Smooth muscle cell (in vitro differentiated cells): ENCODE measurements around the gene ATP5F1B. TPM values are rescaled to one million over a fixed set of nuclear protein-coding genes. Genes with fewer than 3 reads are reported as not detected.

Source experiments
- DNase-seq: peaks from one replicate; lab custom pipeline; 2025; ENCODE audit not compliant: unreplicated experiment; lab: John Stamatoyannopoulos, UW
- H2AFZ ChIP-seq: fragments of 200-600 bp; sonication (generic); 2 replicates; pipeline ENCODE4 v1.6.0; 2016; ENCODE audit warnings: antibody characterized with exemption, low read depth, mild to moderate bottlenecking
- H3F3A ChIP-seq: fragments of 200-600 bp; sonication (generic); 2 replicates; pipeline ENCODE4 v1.6.0; 2017; ENCODE audit warnings: antibody characterized with exemption, low read depth
- H3K27ac ChIP-seq: fragments of 200-600 bp; sonication (generic); 2 replicates; pipeline ENCODE4 v1.5.1; 2016; ENCODE audit warnings: low read depth, mild to moderate bottlenecking
- H3K27me3 ChIP-seq: fragments of 200-600 bp; sonication (generic); 2 replicates; pipeline ENCODE4 v1.6.1; 2016; ENCODE audit warnings: low read depth, mild to moderate bottlenecking
- H3K36me3 ChIP-seq: fragments of 200-600 bp; sonication (generic); 2 replicates; pipeline ENCODE4 v1.5.1; 2016; ENCODE audit warnings: low read depth
- H3K4me1 ChIP-seq: fragments of 200-600 bp; sonication (generic); 2 replicates; pipeline ENCODE4 v1.5.1; 2016; ENCODE audit warnings: low read depth
- H3K4me2 ChIP-seq: fragments of 200-600 bp; sonication (generic); 2 replicates; pipeline ENCODE4 v1.6.0; 2016; ENCODE audit warnings: mild to moderate bottlenecking
- H3K4me3 ChIP-seq: fragments of 200-600 bp; sonication (generic); 2 replicates; pipeline ENCODE4 v1.5.1; 2016; ENCODE audit warnings: mild to moderate bottlenecking
- H3K79me2 ChIP-seq: fragments of 200-600 bp; sonication (generic); 2 replicates; pipeline ENCODE4 v1.6.0; 2016; ENCODE audit warnings: low read depth, mild to moderate bottlenecking
- H3K9ac ChIP-seq: fragments of 200-600 bp; sonication (generic); 2 replicates; pipeline ENCODE4 v1.6.0; 2016; ENCODE audit warnings: low read depth
- H3K9me3 ChIP-seq: fragments of 200-600 bp; sonication (generic); replicated peaks from 2 replicates; pipeline ENCODE4 v1.5.1; 2016; ENCODE audit warnings: low read depth
- H4K20me1 ChIP-seq: fragments of 200-600 bp; sonication (generic); 2 replicates; pipeline ENCODE4 v1.6.0; 2016; ENCODE audit warnings: low read depth
- CTCF ChIP-seq: fragments of 200-600 bp; sonication (generic); IDR thresholded peaks from 2 replicates; pipeline ENCODE4 v1.5.1; 2017; ENCODE audit warnings: borderline replicate concordance, mild to moderate bottlenecking, antibody characterized with exemption; ENCODE audit not compliant: insufficient read depth, poor library complexity, severe bottlenecking
- WGBS: methylation state at CpG from one replicate; pipeline ENCODE4 v1.1.7; 2016; ENCODE audit warnings: low lambda C conversion rate; 5-methylcytosine and 5-hydroxymethylcytosine counted together
- polyA plus RNA-seq: library from polyadenylated mRNA; unstranded; fragments of >200 nt; fragmentation: Nextera tagmentation; extraction: Ambion mirVana; gene quantifications from 2 replicates; pipeline ENCODE4 v1.2.1, GENCODE V29; 2016
- total RNA-seq: library from RNA; depleted of rRNA; stranded (reverse); fragments of >200 nt; gene quantifications from 2 replicates; pipeline ENCODE4 v1.2.3, GENCODE V29; 2014

Gene ATP5F1B
- total and polyA plus RNA-seq, 2 experiments from 2014 or later: 489 to 953 TPM

- Histone ChIP-seq H3K4me1 (no peaks in the 10 kb centered on the region), H3K36me3 (peaks cover 46% of the 10 kb centered on the region), H2AFZ (no peak overlapping the region), H3F3A (peaks cover 6% of the 10 kb centered on the region), H3K27ac (no peak overlapping the region), H3K4me2 (no peak overlapping the region), H3K27me3 (no peaks in the 10 kb centered on the region), H3K79me2 (no peaks in the 10 kb centered on the region), H3K4me3 (no peak overlapping the region), H4K20me1 (peaks cover 13% of the 10 kb centered on the region), H3K9ac (no peak overlapping the region), H3K9me3 (no peaks in the 10 kb centered on the region)
- no peak for TF ChIP-seq CTCF
- DNase-seq: no peak
- 88% methylated on average over 3 of the region's 3 CpGs for WGBS
These were observed 44.3 kb downstream of the ATP5F1B start for GRCh38 chr12:56601503-56601902.

GRCh38 chr12:56600753-56601152, 45.0 kb downstream of the ATP5F1B start:
- 96% methylated on average over 6 of the region's 6 CpGs for WGBS
- Histone ChIP-seq H3K9ac (no peak overlapping the region), H3K79me2 (no peaks in the 10 kb centered on the region), H3K4me1 (no peaks in the 10 kb centered on the region), H2AFZ (no peak overlapping the region), H3K9me3 (no peaks in the 10 kb centered on the region), H3K4me2 (no peak overlapping the region), H3K4me3 (no peak overlapping the region), H3K27ac (no peak overlapping the region), H3K27me3 (no peaks in the 10 kb centered on the region), H3K36me3 (peaks cover 39% of the 10 kb centered on the region), H3F3A (peaks cover 11% of the 10 kb centered on the region), H4K20me1 (peaks cover 13% of the 10 kb centered on the region)
- TF ChIP-seq CTCF: no peak
- no peak for DNase-seq

- H2AFZ ChIP-seq: no peak overlapping the region
- WGBS: 97% methylated on average over 9 of the region's 10 CpGs
- no peak overlapping the region for H3K9ac ChIP-seq
- no peak overlapping the region for H3K4me3 ChIP-seq
- no peak overlapping the region for H3K4me2 ChIP-seq
- no peaks in the 10 kb centered on the region for H3K79me2 ChIP-seq
- no peak for TF ChIP-seq CTCF
- H3K9me3 ChIP-seq: no peaks in the 10 kb centered on the region
- no peaks in the 10 kb centered on the region for H3K27me3 ChIP-seq
- no peaks in the 10 kb centered on the region for H3K4me1 ChIP-seq
- peaks cover 31% of the 10 kb centered on the region for H3K36me3 ChIP-seq
- H4K20me1 ChIP-seq: peaks cover 13% of the 10 kb centered on the region
- H3F3A ChIP-seq: peaks cover 15% of the 10 kb centered on the region
- DNase-seq: no peak
- no peak overlapping the region for H3K27ac ChIP-seq
These were observed 46.0 kb downstream of the ATP5F1B start for GRCh38 chr12:56599797-56600196.

GRCh38 chr12:56599041-56599440, 46.7 kb downstream of the ATP5F1B start:
- H3K36me3 ChIP-seq: peaks cover 23% of the 10 kb centered on the region

More at GRCh38 chr12:56599041-56599440, 46.7 kb downstream of the ATP5F1B start:
- Histone ChIP-seq H4K20me1 (peaks cover 8% of the 10 kb centered on the region), H3K27ac (no peak overlapping the region), H3K4me1 (no peaks in the 10 kb centered on the region), H3K27me3 (no peaks in the 10 kb centered on the region), H3K79me2 (no peaks in the 10 kb centered on the region), H3K4me2 (no peak overlapping the region), H3K4me3 (no peak overlapping the region), H3K9ac (no peak overlapping the region), H3K9me3 (no peaks in the 10 kb centered on the region), H3F3A (peaks cover 15% of the 10 kb centered on the region), H2AFZ (no peak overlapping the region)
- 97% methylated on average over 15 of the region's 15 CpGs for WGBS
- TF ChIP-seq CTCF: no peak
- no peak for DNase-seq
